ENCODE measurements around the gene EPN1. TPM values are rescaled to one million over a fixed set of nuclear protein-coding genes. Genes with fewer than 3 reads are reported as not detected.
"Not testable (repeated sequence)": the region's sequence is repeated elsewhere in the genome, so short reads cannot be mapped to it uniquely, and the experiment has no call there.

Gene EPN1
- total RNA-seq, 1 experiment from 2014 or later, result 32.8 TPM

GRCh38 chr19:55716531-55716930 is 41.5 kb downstream of the EPN1 start:
- DNase-seq (ENCODE audit: extremely low read depth, low read depth), result no peak

GRCh38 chr19:55717251-55717650 is 42.2 kb downstream of the EPN1 start:
- DNase-seq (ENCODE audit: extremely low read depth, low read depth), result no peak

- DNase-seq (ENCODE audit: extremely low read depth, low read depth), result not testable (repeated sequence)
Observed at GRCh38 chr19:55717879-55718711, 43.1 kb downstream of the EPN1 start.

- DNase-seq (ENCODE audit: extremely low read depth, low read depth), result no peak
Observed at GRCh38 chr19:55720214-55720746, 45.3 kb downstream of the EPN1 start.

GRCh38 chr19:55720801-55721200 is 45.8 kb downstream of the EPN1 start:
- no peak for DNase-seq (ENCODE audit: extremely low read depth, low read depth)

- no peak for DNase-seq (ENCODE audit: extremely low read depth, low read depth)
Observed at GRCh38 chr19:55723491-55723890, 48.5 kb downstream of the EPN1 start.

GRCh38 chr19:55730378-55730777 is 55.4 kb downstream of the EPN1 start:
- DNase-seq (ENCODE audit: extremely low read depth, low read depth), result not testable (repeated sequence)

- DNase-seq (ENCODE audit: extremely low read depth, low read depth), result no peak
Observed at GRCh38 chr19:55738302-55738701, 63.3 kb downstream of the EPN1 start, which contains the start of gene NLRP9. Gene NLRP9, minus strand, starts transcription at chr19:55738402. Its CDS starts 28 bp downstream, at chr19:55738374.

GRCh38 chr19:55750715-55751114 is 75.7 kb downstream of the EPN1 start:
- no peak for DNase-seq (ENCODE audit: extremely low read depth, low read depth)

- DNase-seq (ENCODE audit: extremely low read depth, low read depth), result no peak
Observed at GRCh38 chr19:55753401-55753800, 78.4 kb downstream of the EPN1 start.

GRCh38 chr19:55756808-55757207 is 81.8 kb downstream of the EPN1 start:
- not testable (repeated sequence) for DNase-seq (ENCODE audit: extremely low read depth, low read depth)

- DNase-seq (ENCODE audit: extremely low read depth, low read depth), result not testable (repeated sequence)
Observed at GRCh38 chr19:55758797-55759196, 83.8 kb downstream of the EPN1 start, which contains the start of gene RFPL4A. Gene RFPL4A, plus strand, starts transcription at chr19:55759097. Its CDS starts 2,704 bp downstream, at chr19:55761801.

Small RNA genes within 50 kb of the gene (small RNA-seq; reads per million reads assigned to genes)
- 0 reads per million in 2 experiments for gene AC010525.2

Other genes with a start within 250 kb of the EPN1 start
- not detected in 2 replicates for gene SHISA7, start 231.9 kb upstream of the EPN1 start, total RNA-seq (2014; rRNA removed; shearing (Covaris generic))
- 33.9 and 39.6 TPM in 2 replicates for gene ISOC2, start 213.6 kb upstream of the EPN1 start, total RNA-seq (2014; rRNA removed; shearing (Covaris generic))
- gene C19orf85, start 210.5 kb upstream of the EPN1 start, total RNA-seq (2014; rRNA removed; shearing (Covaris generic)), result not detected in 2 replicates
- 2.1 and 6.1 TPM in 2 replicates for gene ZNF628, start 198.6 kb upstream of the EPN1 start, total RNA-seq (2014; rRNA removed; shearing (Covaris generic))
- gene NAT14, start 190.0 kb upstream of the EPN1 start, total RNA-seq (2014; rRNA removed; shearing (Covaris generic)), result 3.9 and 4.5 TPM in 2 replicates
- 0.07 TPM in 1 of 2 replicates, not detected in the other for gene SSC5D, start 186.8 kb upstream of the EPN1 start, total RNA-seq (2014; rRNA removed; shearing (Covaris generic))
- not detected in 2 replicates for gene SBK2, start 138.1 kb upstream of the EPN1 start, total RNA-seq (2014; rRNA removed; shearing (Covaris generic))
- 0.32 TPM in 1 of 2 replicates, not detected in the other for gene SBK3, start 129.7 kb upstream of the EPN1 start, total RNA-seq (2014; rRNA removed; shearing (Covaris generic))
- 2.1 and 3.2 TPM in 2 replicates for gene ZNF579, start 94.4 kb upstream of the EPN1 start, total RNA-seq (2014; rRNA removed; shearing (Covaris generic))
- 3.6 and 5.0 TPM in 2 replicates for gene FIZ1, start 75.7 kb upstream of the EPN1 start, total RNA-seq (2014; rRNA removed; shearing (Covaris generic))
- gene ZNF524, start 74.9 kb upstream of the EPN1 start, total RNA-seq (2014; rRNA removed; shearing (Covaris generic)), result 15.9 and 16.5 TPM in 2 replicates
- 1.1 and 1.3 TPM in 2 replicates for gene ZNF865, start 69.6 kb upstream of the EPN1 start, total RNA-seq (2014; rRNA removed; shearing (Covaris generic))
- 2.1 and 2.2 TPM in 2 replicates for gene ZNF784, start 50.7 kb upstream of the EPN1 start, total RNA-seq (2014; rRNA removed; shearing (Covaris generic))
- 8.9 and 13.6 TPM in 2 replicates for gene ZNF580, start 34.2 kb upstream of the EPN1 start, total RNA-seq (2014; rRNA removed; shearing (Covaris generic))
- 12.3 and 13.6 TPM in 2 replicates for gene ZNF581, start 31.6 kb upstream of the EPN1 start, total RNA-seq (2014; rRNA removed; shearing (Covaris generic))
- gene CCDC106, start 27.0 kb upstream of the EPN1 start, total RNA-seq (2014; rRNA removed; shearing (Covaris generic)), result 1.9 and 2.3 TPM in 2 replicates
- gene U2AF2, start 20.2 kb upstream of the EPN1 start, total RNA-seq (2014; rRNA removed; shearing (Covaris generic)), result 68.3 and 72.4 TPM in 2 replicates
- not detected in 2 replicates for gene NLRP9, start 63.2 kb downstream of the EPN1 start, total RNA-seq (2014; rRNA removed; shearing (Covaris generic))
- gene RFPL4A, start 83.9 kb downstream of the EPN1 start, total RNA-seq (2014; rRNA removed; shearing (Covaris generic)), result not detected in 2 replicates
- not detected in 2 replicates for gene RFPL4AL1, start 93.9 kb downstream of the EPN1 start, total RNA-seq (2014; rRNA removed; shearing (Covaris generic))
- gene NLRP11, start 156.8 kb downstream of the EPN1 start, total RNA-seq (2014; rRNA removed; shearing (Covaris generic)), result not detected in 2 replicates
- not detected in 2 replicates for gene NLRP4, start 161.3 kb downstream of the EPN1 start, total RNA-seq (2014; rRNA removed; shearing (Covaris generic))

Measured in NCI-H460 (cell line).